Activated CD4-positive, alpha-beta T cell treated with anti-CD3 and anti-CD28 coated beads for 24 hours (primary cell): Measurements from ENCODE around the gene HGS.

ENCODE experiments used
- DNase-seq, 2 donors: peaks; one replicate each; pipeline ENCODE4 v3.0.0-alpha.2; 2020; ENCODE audit warnings: low read depth in 2 of 2

The HGS gene

GRCh38 chr17:81703747-81704654, 20.2 kb downstream of the HGS start:
- no peak for DNase-seq

- no peak for DNase-seq
These were observed 21.9 kb downstream of the HGS start for GRCh38 chr17:81705518-81706231.

- no peak for DNase-seq
These were observed 22.4 kb downstream of the HGS start for GRCh38 chr17:81706232-81706611.

GRCh38 chr17:81706757-81707624, 23.2 kb downstream of the HGS start:
- no peak for DNase-seq

GRCh38 chr17:81707725-81708646, 24.2 kb downstream of the HGS start:
- no peak for DNase-seq

- DNase-seq, result no peak
These were observed 25.0 kb downstream of the HGS start for GRCh38 chr17:81708739-81709185.

GRCh38 chr17:81710514-81711308, 26.9 kb downstream of the HGS start:
- no peak for DNase-seq

- peak; percentile 71 to 74 for DNase-seq
These were observed 28.1 kb downstream of the HGS start, which contains the start of gene SLC25A10 for GRCh38 chr17:81711814-81712467. Gene SLC25A10 (plus strand): TSS chr17:81712284. CDS start chr17:81712427, 143 bp downstream.

- DNase-seq, result no peak
These were observed 28.7 kb downstream of the HGS start for GRCh38 chr17:81712468-81713003.

- no peak for DNase-seq
These were observed 29.3 kb downstream of the HGS start for GRCh38 chr17:81713004-81713555.

- DNase-seq, result no peak
These were observed 30.0 kb downstream of the HGS start for GRCh38 chr17:81713556-81714411.

GRCh38 chr17:81714412-81715106, 30.7 kb downstream of the HGS start:
- DNase-seq, result no peak

- DNase-seq, result no peak
These were observed 31.5 kb downstream of the HGS start for GRCh38 chr17:81715107-81715871.

GRCh38 chr17:81715872-81716673, 32.3 kb downstream of the HGS start:
- DNase-seq, result no peak

- no peak for DNase-seq
These were observed 32.8 kb downstream of the HGS start for GRCh38 chr17:81716674-81716996.
